ENCODE measurements around the gene TLK1. TPM values are rescaled to one million over a fixed set of nuclear protein-coding genes. Genes with fewer than 3 reads are reported as not detected.
"Not testable (repeated sequence)": the region's sequence is repeated elsewhere in the genome, so short reads cannot be mapped to it uniquely, and the experiment has no call there.

Gene TLK1
- total RNA-seq, 2 donors from 2014 or later = 50.5 to 95.8 TPM

GRCh38 chr2:171083451-171083850, 77.2 kb downstream of the TLK1 start:
- Histone ChIP-seq H3K4me3 (no peak overlapping the region), H3K27me3 (replicated peaks; ENCODE audit: insufficient read depth) (no peaks in the 10 kb centered on the region), H3K36me3 (no peaks in the 10 kb centered on the region), H3K27ac (no peak overlapping the region), H3K4me1 (replicated peaks) (no peaks in the 10 kb centered on the region), H3K9me3 (no peaks in the 10 kb centered on the region)
- no peak for DNase-seq (ENCODE audit: low spot score)
- intact Hi-C loops (cut with DNase I) = loop anchor here (10.0 kb wide), 1 partner anchor 71 kb away; no protein-coding TSS in a partner anchor
- TF ChIP-seq POLR2A (IDR thresholded peaks at IDR 0.05) (no peak), POLR2AphosphoS5 (IDR thresholded peaks at IDR 0.05) (no peak), CTCF (IDR thresholded peaks at IDR 0.05) (no peak)
- 99% methylated on average over 2 of the region's 2 CpGs for WGBS

GRCh38 chr2:171081649-171082111, 79.0 kb downstream of the TLK1 start:
- intact Hi-C loops (cut with DNase I) = loop anchor here (10.0 kb wide), 1 partner anchor 73 kb away; no protein-coding TSS in a partner anchor
- Histone ChIP-seq H3K27ac (no peak overlapping the region), H3K36me3 (no peaks in the 10 kb centered on the region), H3K9me3 (no peaks in the 10 kb centered on the region), H3K4me1 (replicated peaks) (no peaks in the 10 kb centered on the region), H3K27me3 (replicated peaks; ENCODE audit: insufficient read depth) (no peaks in the 10 kb centered on the region), H3K4me3 (no peak overlapping the region)
- WGBS = 93% methylated on average over 3 of the region's 3 CpGs
- DNase-seq (ENCODE audit: low spot score) = no peak
- TF ChIP-seq CTCF (IDR thresholded peaks at IDR 0.05) (no peak), POLR2AphosphoS5 (IDR thresholded peaks at IDR 0.05) (no peak), POLR2A (IDR thresholded peaks at IDR 0.05) (no peak)

- no peak overlapping the region for H3K27ac ChIP-seq
- no peaks in the 10 kb centered on the region for H3K4me1 ChIP-seq (replicated peaks)
- H3K9me3 ChIP-seq = no peaks in the 10 kb centered on the region
- no peak for TF ChIP-seq POLR2AphosphoS5 (IDR thresholded peaks at IDR 0.05)
- TF ChIP-seq POLR2A (IDR thresholded peaks at IDR 0.05) = no peak
- TF ChIP-seq CTCF (IDR thresholded peaks at IDR 0.05) = no peak
- H3K36me3 ChIP-seq = no peaks in the 10 kb centered on the region
- intact Hi-C loops (cut with DNase I) = loop anchor here (10.0 kb wide), 1 partner anchor 74 kb away; no protein-coding TSS in a partner anchor
- 90% methylated on average over 6 of the region's 6 CpGs for whole genome bisulfite sequencing
- DNase-seq (ENCODE audit: low spot score) = no peak
- H3K4me3 ChIP-seq = no peak overlapping the region
- H3K27me3 ChIP-seq (replicated peaks; ENCODE audit: insufficient read depth) = no peaks in the 10 kb centered on the region
These were observed 80.1 kb downstream of the TLK1 start for GRCh38 chr2:171080607-171081006.

GRCh38 chr2:171076422-171076821, 84.3 kb downstream of the TLK1 start:
- intact Hi-C loops (cut with DNase I); H3K36me3 ChIP-seq; H3K27me3 ChIP-seq (replicated peaks; ENCODE audit: insufficient read depth); H3K9me3 ChIP-seq; H3K4me3 ChIP-seq; DNase-seq (ENCODE audit: low spot score); H3K4me1 ChIP-seq (replicated peaks); H3K27ac ChIP-seq: not testable (repeated sequence)
- 88% methylated on average over 7 of the region's 7 CpGs for WGBS

- Histone ChIP-seq H3K27me3 (replicated peaks; ENCODE audit: insufficient read depth) (no peaks in the 10 kb centered on the region), H3K36me3 (no peaks in the 10 kb centered on the region), H3K4me3 (no peak overlapping the region), H3K4me1 (replicated peaks) (no peaks in the 10 kb centered on the region), H3K27ac (no peak overlapping the region), H3K9me3 (no peaks in the 10 kb centered on the region)
- intact Hi-C loops (cut with DNase I) = no loop called here
- no peak for TF ChIP-seq POLR2A (IDR thresholded peaks at IDR 0.05)
- no peak for TF ChIP-seq CTCF (IDR thresholded peaks at IDR 0.05)
- no peak for TF ChIP-seq POLR2AphosphoS5 (IDR thresholded peaks at IDR 0.05)
- DNase-seq (ENCODE audit: low spot score) = no peak
- 93% methylated on average over 5 of the region's 5 CpGs for WGBS
These were observed 88.5 kb downstream of the TLK1 start for GRCh38 chr2:171072164-171072563.
